Right atrium auricular region (tissue), 2 donors: Measurements from ENCODE around the gene MBNL2. TPM values are rescaled to one million over a fixed set of nuclear protein-coding genes. Genes with fewer than 3 reads are reported as not detected.

ENCODE experiments used
- DNase-seq: peaks from one replicate; pipeline ENCODE4 v3.0.0-alpha.2; 2019; ENCODE audit warnings: low spot score
- H3K27ac ChIP-seq, 2 donors: fragments of 200-600 bp; sonication (generic); 1 replicate in 1 of 2; 2 replicates in 1 of 2; pipeline ENCODE4 v1.5.1; 2016 to 2019
- H3K27me3 ChIP-seq, 2 donors: fragments of 200-600 bp; sonication (generic); one replicate each; pipeline versions ENCODE4 v1.5.1 to v1.6.0; 2017 to 2019
- H3K36me3 ChIP-seq: fragments of 200-600 bp; sonication (generic); one replicate; pipeline ENCODE4 v1.5.1; 2016
- H3K4me1 ChIP-seq, 2 donors: fragments of 200-600 bp; sonication (generic); one replicate each; pipeline versions ENCODE4 v1.5.1 to v1.6.0; 2017 to 2019
- H3K4me3 ChIP-seq, 2 donors: fragments of 200-600 bp; sonication (generic); 1 replicate in 1 of 2; 2 replicates in 1 of 2; pipeline ENCODE4 v1.5.1; 2017 to 2019; ENCODE audit warnings: mild to moderate bottlenecking in 1 of 2, moderate library complexity in 1 of 2
- H3K9me3 ChIP-seq, 2 donors: fragments of 200-600 bp; sonication (generic); one replicate each; pipeline ENCODE4 v1.5.1; 2019
- CTCF ChIP-seq, 2 donors: fragments of 200-600 bp; sonication (generic); IDR thresholded peaks; one replicate each; pipeline ENCODE4 v1.5.1; 2019; ENCODE audit warnings: antibody characterized with exemption in 2 of 2
- total RNA-seq, 2 donors: library from RNA; depleted of rRNA; stranded (reverse); fragments of >200 nt; gene quantifications; one replicate each; pipeline ENCODE4 v1.1.0, GENCODE V29; 2016

Gene MBNL2
- total RNA-seq, 2 donors from 2014 or later = 62.0 to 81.6 TPM

- Histone ChIP-seq H3K9me3 (no peaks in the 10 kb centered on the region), H3K4me3 (no peak overlapping the region), H3K4me1 (no peaks in the 10 kb centered on the region), H3K36me3 (no peaks in the 10 kb centered on the region), H3K27ac (no peak overlapping the region), H3K27me3 (no peaks in the 10 kb centered on the region)
- no peak for TF ChIP-seq CTCF (IDR thresholded peaks at IDR 0.05)
- DNase-seq = no peak
Observed at GRCh38 chr13:97212004-97212403, 10.1 kb upstream of the MBNL2 start.

DNA sequence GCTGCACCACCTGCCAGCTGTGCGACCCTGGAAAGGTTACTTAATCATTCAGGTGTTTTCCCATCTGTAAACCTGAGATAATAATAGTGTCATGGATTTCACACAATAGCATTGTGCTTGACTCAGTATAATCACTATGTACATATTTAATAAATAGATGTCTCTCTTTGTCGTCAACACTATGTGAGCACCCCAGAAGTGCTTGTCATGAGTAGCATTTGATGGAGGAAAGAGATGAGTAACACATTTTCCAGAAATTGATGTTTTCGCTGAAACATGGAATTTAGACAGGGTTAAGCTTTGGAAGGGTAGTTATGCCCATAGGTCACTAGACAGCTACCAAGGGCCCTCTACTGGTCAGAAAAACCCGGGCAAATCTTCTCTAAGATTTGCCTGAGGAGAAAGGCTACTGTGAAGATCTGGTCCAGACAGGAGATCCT is 9.5 kb upstream of the MBNL2 start:
- Histone ChIP-seq H3K27ac (no peak overlapping the region), H3K4me1 (no peaks in the 10 kb centered on the region), H3K9me3 (no peaks in the 10 kb centered on the region), H3K4me3 (no peak overlapping the region), H3K27me3 (no peaks in the 10 kb centered on the region), H3K36me3 (no peaks in the 10 kb centered on the region)
- DNase-seq = no peak
- TF ChIP-seq CTCF (IDR thresholded peaks at IDR 0.05) = peak; percentile 52 to 67

DNA sequence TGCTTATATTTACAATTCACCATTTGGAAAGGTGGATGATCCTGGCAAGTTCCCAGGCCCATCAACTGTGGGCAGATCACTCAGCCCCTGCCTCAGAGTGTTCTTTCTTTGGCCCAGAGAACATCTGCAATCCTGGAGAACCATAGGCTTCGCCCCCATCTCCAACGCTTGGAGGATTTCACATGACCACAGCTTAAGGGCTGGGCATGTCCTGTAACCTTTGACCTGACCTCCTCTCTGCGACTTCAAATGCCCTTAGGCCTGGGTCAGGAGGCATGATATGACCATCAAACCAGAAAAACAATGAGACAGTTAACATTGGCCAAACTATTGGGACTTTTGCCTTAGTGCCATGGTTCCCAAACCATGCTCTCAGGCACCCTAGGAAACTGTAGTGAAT is 7.2 kb upstream of the MBNL2 start:
- no peaks in the 10 kb centered on the region for H3K4me1 ChIP-seq
- no peak overlapping the region for H3K4me3 ChIP-seq
- no peaks in the 10 kb centered on the region for H3K36me3 ChIP-seq
- no peak overlapping the region for H3K27ac ChIP-seq
- no peak for DNase-seq
- no peaks in the 10 kb centered on the region for H3K9me3 ChIP-seq
- no peak for TF ChIP-seq CTCF (IDR thresholded peaks at IDR 0.05)
- H3K27me3 ChIP-seq = no peaks in the 10 kb centered on the region

GRCh38 chr13:97215325-97215724 is 6.8 kb upstream of the MBNL2 start:
- Histone ChIP-seq H3K4me1 (no peaks in the 10 kb centered on the region), H3K27ac (no peak overlapping the region), H3K9me3 (no peaks in the 10 kb centered on the region), H3K4me3 (no peak overlapping the region), H3K27me3 (no peaks in the 10 kb centered on the region), H3K36me3 (no peaks in the 10 kb centered on the region)
- no peak for DNase-seq
- TF ChIP-seq CTCF (IDR thresholded peaks at IDR 0.05) = no peak

GRCh38 chr13:97219226-97219625 is 2.9 kb upstream of the MBNL2 start:
- H3K27me3 ChIP-seq = no peaks in the 10 kb centered on the region
- no peak overlapping the region for H3K27ac ChIP-seq
- no peak for DNase-seq
- H3K4me1 ChIP-seq = peaks cover 0 to 7% of the 10 kb centered on the region in 2 donors
- no peak overlapping the region for H3K4me3 ChIP-seq
- no peak for TF ChIP-seq CTCF (IDR thresholded peaks at IDR 0.05)
- H3K9me3 ChIP-seq = no peaks in the 10 kb centered on the region
- no peaks in the 10 kb centered on the region for H3K36me3 ChIP-seq

DNA sequence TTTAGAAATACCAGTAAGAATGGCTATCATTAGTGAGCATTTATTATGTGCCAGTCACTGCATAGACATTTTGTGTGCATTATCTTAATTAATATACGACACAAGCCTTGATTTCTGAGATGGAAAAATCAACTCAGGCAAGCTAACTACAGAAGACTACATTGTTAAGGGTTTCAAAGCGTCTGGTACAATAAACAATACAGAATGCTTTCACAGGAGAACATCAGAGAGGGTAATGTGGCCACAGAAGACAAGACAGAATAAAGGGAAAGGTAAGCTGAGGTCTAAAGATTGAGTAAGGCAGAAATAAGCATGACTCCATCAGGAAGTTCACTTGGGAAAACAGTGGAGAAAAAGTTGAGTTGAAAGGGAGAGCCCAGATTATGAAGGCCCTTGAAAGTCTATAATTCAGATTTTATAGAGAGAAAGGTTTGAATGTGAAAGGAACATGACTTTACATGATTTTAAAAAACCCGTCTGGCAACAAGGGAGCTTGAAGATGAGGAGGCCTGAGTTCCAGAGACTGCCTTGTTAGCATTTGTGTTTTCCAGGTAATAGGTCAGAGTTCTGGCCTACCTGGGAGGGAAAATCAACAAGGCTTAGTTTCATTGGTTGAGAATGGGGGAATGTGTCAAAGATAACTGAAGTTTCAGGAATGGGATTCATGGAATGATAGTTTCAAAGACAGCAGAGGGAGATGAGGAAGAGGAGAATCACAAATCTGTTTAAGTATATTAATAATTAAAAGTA is 1.8 kb upstream of the MBNL2 start:
- H3K9me3 ChIP-seq = no peaks in the 10 kb centered on the region
- H3K4me3 ChIP-seq = no peak overlapping the region
- H3K36me3 ChIP-seq = no peaks in the 10 kb centered on the region
- H3K27me3 ChIP-seq = no peaks in the 10 kb centered on the region
- peaks cover 0 to 14% of the 10 kb centered on the region in 2 donors for H3K4me1 ChIP-seq
- no peak for TF ChIP-seq CTCF (IDR thresholded peaks at IDR 0.05)
- no peak overlapping the region for H3K27ac ChIP-seq
- DNase-seq = no peak
